GM12878 (cell line): ENCODE results near the gene BCAT1. TPM values are rescaled to one million over a fixed set of nuclear protein-coding genes. Genes with fewer than 3 reads are reported as not detected.
A peak's percentile ranks its signal among the peaks of the same experiment; 100 is the strongest.

ENCODE experiments used
- ATAC-seq: fragments of 200-7000 bp; cut with Tn5 transposase; 3 replicates; pipeline ENCODE4 v1.9.1; 2020; ENCODE audit warnings: mild to moderate bottlenecking, moderate library complexity
- BruUV-seq: library from RNA; stranded (reverse); fragments of 400-500 nt; replicated peaks from 2 replicates; lab custom pipeline; 2021; lab: Mats Ljungman, UMichigan
- CTCF ChIA-PET: fragments of 300-600 bp; sonication (Branson Sonifier 250); formaldehyde crosslinking; extraction: SDS; loops from one replicate; lab custom pipeline; 2021; ENCODE audit warnings: inconsistent platforms; lab: Yijun Ruan, JAX
- POLR2A ChIA-PET: fragments of 350-600 bp; formaldehyde crosslinking; extraction: SDS; loops from one replicate; lab custom pipeline; 2021; ENCODE audit warnings: inconsistent platforms; lab: Charles Lee
- RAD21 ChIA-PET: fragments of 300-600 bp; sonication (Branson Sonifier 250); formaldehyde crosslinking; loops from one replicate; lab custom pipeline; 2023; ENCODE audit warnings: antibody characterized with exemption; ENCODE audit not compliant: unreplicated experiment; lab: Charles Lee
- SMC1A ChIA-PET: fragments of 300-600 bp; sonication (Branson Sonifier 250); formaldehyde crosslinking; loops from one replicate; lab custom pipeline; 2023; ENCODE audit not compliant: unreplicated experiment, uncharacterized antibody; lab: Charles Lee
- DNase-seq: peaks from one replicate; pipeline ENCODE4 v3.0.0-alpha.2; 2011; ENCODE audit warnings: low read depth, low spot score
- FAIRE-seq: peaks from 3 replicates; lab custom pipeline; 2011; peaks lifted over from hg19 to GRCh38; lab: Jason Lieb, UNC
- H2AFZ ChIP-seq: 2 replicates; pipeline ENCODE4 v1.6.0; 2011; ENCODE audit warnings: low read depth, low read length, control low read depth; ENCODE audit not compliant: control insufficient read depth
- H3K27ac ChIP-seq: 2 replicates; pipeline ENCODE4 v1.5.1; 2011; ENCODE audit warnings: control low read depth; ENCODE audit not compliant: control insufficient read depth, insufficient read depth
- H3K27me3 ChIP-seq, 2 experiments: replicated peaks in 1 of 2; 2 replicates each; pipeline versions ENCODE4 v1.6.0 to v1.6.1; 2011; ENCODE audit warnings: low read length in 1 of 2; ENCODE audit not compliant: control insufficient read depth in 2 of 2, insufficient read depth in 2 of 2
- H3K36me3 ChIP-seq, 2 experiments: 2 replicates each; pipeline ENCODE4 v1.5.1; 2011; ENCODE audit warnings: low read length in 1 of 2; ENCODE audit not compliant: control insufficient read depth in 2 of 2, insufficient read depth in 2 of 2
- H3K4me1 ChIP-seq: 2 replicates; pipeline ENCODE4 v1.6.1; 2011; ENCODE audit warnings: mild to moderate bottlenecking, low read length, moderate library complexity, mixed read lengths; ENCODE audit not compliant: control insufficient read depth, insufficient read depth
- H3K4me2 ChIP-seq: 2 replicates; pipeline ENCODE4 v1.6.0; 2011; ENCODE audit warnings: control low read depth; ENCODE audit not compliant: control insufficient read depth, insufficient read depth
- H3K4me3 ChIP-seq: fragments of 200-600 bp; sonication (generic); 2 replicates; pipeline ENCODE4 v1.5.1; 2016
- H3K79me2 ChIP-seq: 2 replicates; pipeline ENCODE4 v1.6.0; 2011; ENCODE audit warnings: low read length; ENCODE audit not compliant: control insufficient read depth, insufficient read depth
- H3K9ac ChIP-seq: 2 replicates; pipeline ENCODE4 v1.8.0; 2011; ENCODE audit warnings: low read length, control low read depth, mixed read lengths; ENCODE audit not compliant: control insufficient read depth, insufficient read depth
- H3K9me3 ChIP-seq: replicated peaks from 3 replicates; pipeline ENCODE4 v1.5.1; 2011; ENCODE audit warnings: mild to moderate bottlenecking, low read length; ENCODE audit not compliant: control insufficient read depth, insufficient read depth
- H4K20me1 ChIP-seq: 2 replicates; pipeline ENCODE4 v1.6.0; 2011; ENCODE audit not compliant: control insufficient read depth, insufficient read depth
- DPF2 ChIP-seq: fragments of 450-650 bp; IDR thresholded peaks from 2 replicates; pipeline ENCODE4 v1.6.1; 2017; ENCODE audit warnings: mild to moderate bottlenecking
- PAX8 ChIP-seq: fragments of 450-650 bp; IDR thresholded peaks from 2 replicates; pipeline ENCODE4 v1.6.1; 2017; ENCODE audit warnings: mild to moderate bottlenecking, moderate library complexity
- POLR2AphosphoS5 ChIP-seq: IDR thresholded peaks from 2 replicates; pipeline ENCODE4 v1.6.1; 2011; ENCODE audit warnings: mild to moderate bottlenecking, low read length, inconsistent platforms
- RCOR1 ChIP-seq: conservative IDR thresholded peaks from 2 replicates; pipeline ENCODE4 v1.6.1; 2012; ENCODE audit warnings: low read depth, low read length, improper control_type of control experiment
- RELA ChIP-seq: fragments of 450-650 bp; IDR thresholded peaks from 2 replicates; pipeline ENCODE4 v1.8.0; 2014; ENCODE audit warnings: borderline replicate concordance; ENCODE audit not compliant: partially characterized antibody
- RUNX3 ChIP-seq: IDR thresholded peaks from 2 replicates; pipeline ENCODE4 v1.6.1; 2012; ENCODE audit warnings: low read length, inconsistent platforms
- SKIL ChIP-seq: fragments of 450-650 bp; IDR thresholded peaks from 2 replicates; pipeline ENCODE4 v1.6.1; 2017; ENCODE audit warnings: mild to moderate bottlenecking, low read depth, inconsistent platforms; ENCODE audit not compliant: poor library complexity, severe bottlenecking
- SREBF1 ChIP-seq: IDR thresholded peaks from 2 replicates; pipeline ENCODE4 v1.6.1; 2012; ENCODE audit warnings: mild to moderate bottlenecking, low read length
- USF2 ChIP-seq: IDR thresholded peaks from 2 replicates; pipeline ENCODE4 v1.6.1; 2011; ENCODE audit warnings: low read depth, low read length, improper control_type of control experiment, borderline replicate concordance
- WGBS: methylation state at CpG from one replicate; pipeline ENCODE4 v1.1.6; 2016; ENCODE audit warnings: low lambda C conversion rate; ENCODE audit not compliant: insufficient replicate concordance, insufficient coverage; ENCODE audit errors: missing lambda C conversion rate; 5-methylcytosine and 5-hydroxymethylcytosine counted together
- in situ Hi-C: fragments of 300-500 bp; cut with MboI; formaldehyde crosslinking; loops from 9 replicates; pipeline ENCODE4 v1.14.3; 2018; ENCODE audit warnings: mixed read lengths
- intact Hi-C: fragments of 100-400 bp; cut with micrococcal nuclease; formaldehyde crosslinking; loops from one replicate; pipeline ENCODE4 v1.14.2; 2022; ENCODE audit not compliant: unreplicated experiment
- polyA plus RNA-seq, 11 experiments: library from polyadenylated mRNA; depleted of rRNA in 4 of 11; unstranded in 6 of 11; stranded (reverse) in 5 of 11; fragments of >200 nt; fragmentation: Nextera tagmentation in 4 of 11; fragmentation: Illumina TruSeq in 1 of 11; extraction: Ambion mirVana in 4 of 11; extraction: Trizol in 1 of 11; gene quantifications; 1 replicate in 1 of 11; 2 replicates in 10 of 11; pipeline versions ENCODE4 v1.2.1 to v1.2.3, GENCODE V29; 2011 to 2016; ENCODE audit warnings: inconsistent platforms in 2 of 11, missing spikeins in 2 of 11, low read depth in 1 of 11
- total RNA-seq, 4 experiments: library from RNA; depleted of rRNA in 3 of 4; stranded (reverse); fragments of >200 nt in 3 of 4; fragmentation: Illumina TruSeq in 1 of 4; extraction: Trizol in 1 of 4; gene quantifications; 2 replicates each; pipeline versions ENCODE4 v1.2.1 to v1.2.3, GENCODE V29; 2013 to 2021

The BCAT1 gene
- total and polyA plus RNA-seq, 10 of the 15 experiments (the other 5 are each of a cell fraction or from before 2014, with no cell fraction given), result 26.2 to 187 (median 81.9) TPM

- no peak for TF ChIP-seq DPF2
Measured at GRCh38 chr12:24945845-24946244, 3.1 kb downstream of the BCAT1 start (continued).

GRCh38 chr12:24945039-24945438 is 3.9 kb downstream of the BCAT1 start:
- ChIA-PET POLR2A (interaction anchor here (1.2 to 1.3 kb wide), 2 partner anchors 13 to 14 kb away, joined by 3 read pairs; no protein-coding TSS in a partner anchor), CTCF (interaction anchor here (0.8 to 1.9 kb wide), 2 partner anchors 16 to 92 kb away, joined by 3 to 13 read pairs; no protein-coding TSS in a partner anchor), SMC1A (interaction anchor here (1.0 to 7.8 kb wide), 9 partner anchors 10 to 106 kb away, joined by 3 to 69 read pairs (median 7); no protein-coding TSS in a partner anchor), RAD21 (interaction anchor here (0.8 kb wide), 1 partner anchor 50 kb away, joined by 3 read pairs; no protein-coding TSS in a partner anchor)
- H3K27ac ChIP-seq, result no peak overlapping the region
- peaks cover 26% of the 10 kb centered on the region for H3K4me1 ChIP-seq
- intact Hi-C loops, result no loop called here
- peaks cover 0 to 3% of the 10 kb centered on the region in 2 experiments; a peak in 1 of 4 replicates for H3K36me3 ChIP-seq
- 100% methylated on average over 1 of the region's 1 CpG for WGBS
- no TSS peak for BruUV-seq
- in situ Hi-C loops, result loop anchor here (5.0 kb wide), 1 partner anchor 103 kb away; no protein-coding TSS in a partner anchor
- ATAC-seq (no peak), FAIRE-seq (no peak), DNase-seq (no peak)
- no peaks in the 10 kb centered on the region for H3K27me3 ChIP-seq
- H3K9me3 ChIP-seq, result no peaks in the 10 kb centered on the region
- peak overlapping the region; percentile 41; the same call in 1 of the 2 replicates for H3K4me2 ChIP-seq
- H3K79me2 ChIP-seq, result peaks cover 63% of the 10 kb centered on the region
- no peaks in the 10 kb centered on the region for H4K20me1 ChIP-seq
- no peak overlapping the region for H2AFZ ChIP-seq
- TF ChIP-seq SREBF1, result no peak
- no peak for TF ChIP-seq RELA
- no peak for TF ChIP-seq SKIL
- no peak for TF ChIP-seq PAX8
- TF ChIP-seq USF2, result no peak
- TF ChIP-seq POLR2AphosphoS5, result no peak
- TF ChIP-seq RCOR1, result no peak
- no peak for TF ChIP-seq RUNX3
- no peak overlapping the region for H3K9ac ChIP-seq
- H3K4me3 ChIP-seq, result no peak overlapping the region
